Left hindlimb (tissue), 1 donor: ENCODE data around the gene ATP11A.

Source experiments
- DNase-seq: peaks from one replicate; pipeline ENCODE4 v3.0.0-alpha.2; 2018

ATP11A gene

DNA sequence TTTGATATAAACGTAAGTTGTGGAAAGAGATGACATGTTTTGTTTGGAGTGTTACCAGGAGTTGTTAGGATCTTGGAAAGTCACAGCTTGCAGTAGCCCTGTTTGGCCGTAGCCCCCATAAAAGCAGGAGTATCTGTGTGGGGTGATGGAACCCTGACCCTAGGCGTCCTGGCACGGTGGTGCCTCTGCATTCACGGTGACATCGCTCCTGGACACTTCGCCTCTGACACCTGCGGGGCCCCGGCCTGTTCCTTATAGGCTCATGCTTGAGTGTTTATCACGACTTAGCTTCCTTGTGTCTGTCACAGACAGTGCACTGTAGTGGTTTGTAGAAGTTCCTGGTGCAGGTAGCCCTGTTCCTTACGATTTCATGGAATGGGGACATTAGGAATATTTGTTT is 74.2 kb downstream of the ATP11A start:
- no peak for DNase-seq

DNA sequence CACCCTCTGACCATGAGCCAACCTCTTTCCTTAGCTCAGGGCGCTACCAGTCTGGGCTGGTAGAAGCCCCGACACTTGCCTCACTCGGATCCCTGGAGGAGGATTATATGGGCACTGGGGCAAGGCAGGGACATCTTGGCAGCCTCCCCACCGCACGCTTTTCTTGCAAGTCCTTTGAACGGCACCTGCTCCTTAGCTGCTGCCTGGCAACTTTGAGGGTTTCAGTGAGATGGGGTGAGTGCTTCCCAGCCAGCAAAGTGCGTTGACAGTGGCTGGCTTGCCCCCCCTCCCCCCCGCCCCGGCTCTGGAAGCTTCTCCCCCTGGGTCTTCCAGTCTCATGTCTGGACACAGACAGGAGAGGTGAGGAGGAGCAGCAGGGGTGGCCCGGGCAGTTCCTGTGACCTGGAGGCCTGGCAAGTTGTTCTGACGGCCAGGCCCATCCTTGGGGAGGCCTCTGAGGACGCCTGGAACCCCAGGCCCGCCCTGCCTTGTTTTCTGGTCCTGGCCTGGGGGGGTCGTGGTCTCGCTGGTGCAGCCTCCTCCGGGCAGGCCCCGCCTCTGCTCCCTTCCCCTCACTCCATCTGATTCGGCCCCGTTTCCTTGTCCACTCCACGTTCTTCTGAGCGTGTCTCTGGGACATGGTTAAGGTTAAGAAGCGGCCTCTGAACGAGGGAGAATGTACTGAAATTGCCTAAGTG is 75.2 kb downstream of the ATP11A start:
- no peak for DNase-seq

DNA sequence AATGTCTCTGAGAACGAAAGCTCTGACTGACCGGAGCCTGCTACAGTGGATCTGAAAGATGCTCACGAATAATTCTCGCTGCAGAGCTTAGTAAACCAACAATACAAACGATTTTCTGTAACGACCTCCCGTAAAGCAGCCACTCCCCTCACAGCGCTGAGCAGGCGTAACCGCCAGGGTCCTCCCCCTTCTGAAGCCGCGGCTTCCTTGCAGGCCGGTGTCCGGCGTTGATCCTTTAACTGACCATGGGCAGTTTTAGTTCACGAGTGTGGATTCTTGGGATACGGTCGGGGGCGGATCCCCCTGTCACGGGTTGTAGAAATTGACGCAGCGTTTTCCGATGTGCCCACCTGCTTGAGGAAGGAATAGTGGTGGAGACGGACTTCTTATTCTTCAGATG is 75.9 kb downstream of the ATP11A start:
- DNase-seq, result no peak

- no peak for DNase-seq
Observed at GRCh38 chr13:112766336-112766735, 76.5 kb downstream of the ATP11A start.

DNA sequence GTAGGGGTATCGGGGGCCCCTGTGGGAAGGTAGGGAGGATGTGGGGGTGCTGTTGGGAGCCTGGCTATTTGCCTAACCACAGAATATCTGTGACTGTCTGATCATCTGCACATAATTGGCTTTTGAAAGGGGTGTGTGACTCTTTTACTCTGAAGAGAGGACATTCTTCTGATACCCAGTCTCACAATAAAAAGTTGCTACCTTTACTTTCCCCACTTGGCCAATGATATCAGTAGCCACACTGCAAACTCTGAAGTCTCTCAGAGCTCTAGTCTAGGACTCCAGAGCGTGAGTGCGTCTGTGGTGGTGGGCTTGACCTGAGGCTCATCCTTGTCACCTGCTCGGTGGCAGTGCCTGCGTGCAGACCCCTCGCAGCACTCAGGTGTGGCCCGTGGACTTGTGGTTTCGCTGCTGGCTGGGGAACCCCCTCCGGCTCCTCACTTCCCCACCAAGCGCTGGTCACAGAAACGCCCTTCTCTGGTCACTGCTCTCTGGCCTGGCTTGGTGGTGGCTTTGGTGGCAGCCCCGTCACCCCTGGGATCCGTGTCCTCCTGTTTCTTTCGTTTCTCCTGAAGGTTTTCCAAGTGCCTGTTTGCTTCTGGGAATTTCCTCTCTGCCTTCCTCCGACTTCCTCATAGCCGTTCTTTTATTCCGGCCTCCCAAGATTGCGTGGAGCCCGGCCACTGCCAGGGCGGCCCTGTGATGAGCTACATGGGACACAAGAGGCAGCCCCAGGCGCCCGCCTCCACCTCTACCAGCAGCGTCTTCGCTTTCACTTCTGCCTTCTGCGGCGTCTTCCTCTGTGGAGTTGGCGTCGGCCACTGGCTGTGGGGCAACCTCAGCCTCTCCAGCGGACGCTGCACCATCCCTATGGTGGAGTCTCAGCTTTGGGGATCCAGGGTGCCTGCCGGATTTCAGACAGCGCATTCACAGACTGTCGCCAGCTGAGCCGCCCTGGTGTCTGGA is 78.0 kb downstream of the ATP11A start:
- no peak for DNase-seq

GRCh38 chr13:112768795-112769481 is 79.1 kb downstream of the ATP11A start:
- no peak for DNase-seq

DNA sequence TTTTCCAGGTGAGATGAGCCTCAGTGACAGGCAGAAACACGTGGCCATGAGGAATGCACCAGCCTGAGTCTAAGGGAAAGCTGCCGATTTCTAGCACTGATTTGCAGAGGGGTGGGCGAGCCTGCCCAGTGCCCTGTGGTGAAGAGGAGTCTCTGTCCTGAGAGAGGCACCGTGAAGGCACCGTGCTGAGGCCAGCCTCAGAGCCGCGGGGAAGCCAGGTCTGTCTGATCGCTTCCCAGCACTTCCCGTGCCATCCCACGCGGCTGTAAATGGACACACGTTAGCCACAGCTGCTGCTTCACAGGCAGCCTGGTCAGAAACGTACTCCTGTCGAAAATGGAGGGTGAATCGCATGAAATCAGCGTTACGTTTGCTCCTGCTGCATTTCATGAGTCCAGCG is 79.8 kb downstream of the ATP11A start:
- no peak for DNase-seq

DNA sequence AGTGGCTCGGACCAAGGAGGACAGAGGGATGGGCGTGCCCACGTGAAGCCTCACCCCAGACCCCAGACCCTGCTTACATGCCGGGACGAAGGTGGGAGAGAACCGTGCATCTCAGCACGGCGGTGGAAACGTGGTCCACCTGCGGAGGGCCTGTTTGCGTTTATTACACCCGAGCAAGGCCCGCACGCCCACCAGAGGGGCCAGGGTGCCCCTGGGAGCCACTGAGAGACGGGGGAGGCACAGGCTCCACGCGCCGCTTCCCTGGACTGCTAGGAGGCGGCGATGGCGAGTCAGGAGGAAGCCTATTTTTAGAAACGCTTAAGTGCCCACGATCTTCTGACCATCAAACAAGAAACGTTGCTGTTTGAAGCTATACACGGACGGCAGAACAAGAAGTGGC is 80.7 kb downstream of the ATP11A start:
- DNase-seq, result no peak

DNA sequence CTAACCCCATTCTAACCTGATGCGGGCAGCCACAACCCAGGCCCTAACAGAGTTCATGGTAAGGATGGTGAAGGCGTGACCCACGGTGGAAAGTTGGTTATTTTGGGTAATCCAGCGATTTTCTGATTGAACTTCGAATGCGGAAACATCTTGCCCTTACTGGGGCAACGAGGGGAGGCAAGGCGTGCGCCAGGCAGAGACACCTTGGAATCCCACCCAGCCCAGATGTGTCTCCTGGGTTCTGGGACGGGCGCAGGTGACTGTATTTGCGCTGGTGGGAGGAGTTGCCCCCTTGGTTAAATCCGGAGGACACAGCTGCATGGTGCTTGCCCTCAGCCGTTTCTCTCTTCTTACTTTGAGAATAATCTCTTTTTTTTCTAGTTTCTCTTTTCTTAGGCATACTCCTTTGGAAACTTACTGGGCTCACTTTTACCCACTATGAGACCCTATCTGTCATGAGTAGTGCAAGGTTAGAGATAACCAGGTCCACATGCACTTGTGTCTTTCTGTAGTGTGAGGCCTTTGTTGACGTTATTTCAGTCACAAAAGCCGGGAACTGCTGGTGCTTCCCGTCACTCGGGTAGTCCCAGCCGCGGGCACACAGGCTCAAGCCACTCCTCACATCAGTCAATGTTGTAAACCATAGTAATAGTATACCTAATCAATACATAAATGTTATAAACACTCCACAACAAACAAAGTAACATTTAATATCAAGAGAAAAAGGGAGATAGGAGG is 81.5 kb downstream of the ATP11A start:
- DNase-seq, result no peak

- DNase-seq, result no peak
Observed at GRCh38 chr13:112771877-112772538, 82.2 kb downstream of the ATP11A start.

DNA sequence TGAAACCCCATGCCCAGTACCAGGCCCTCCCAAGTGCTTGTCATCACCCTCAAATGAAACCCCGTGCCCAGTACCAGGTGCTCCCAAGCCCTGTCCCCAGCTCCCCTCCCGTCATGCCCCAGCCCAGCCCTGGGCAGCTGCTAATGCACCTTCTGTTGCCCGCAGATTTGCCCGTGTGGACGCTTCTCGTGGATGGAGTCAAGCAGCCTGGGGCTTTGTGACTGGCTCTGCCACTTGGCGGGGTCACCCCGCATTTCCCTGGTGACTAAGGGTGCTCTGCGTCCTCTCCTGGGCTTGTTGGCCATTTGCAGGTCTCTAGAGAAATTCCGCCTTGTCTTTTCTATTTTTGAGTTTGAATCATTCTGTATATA is 82.7 kb downstream of the ATP11A start:
- DNase-seq, result no peak

DNA sequence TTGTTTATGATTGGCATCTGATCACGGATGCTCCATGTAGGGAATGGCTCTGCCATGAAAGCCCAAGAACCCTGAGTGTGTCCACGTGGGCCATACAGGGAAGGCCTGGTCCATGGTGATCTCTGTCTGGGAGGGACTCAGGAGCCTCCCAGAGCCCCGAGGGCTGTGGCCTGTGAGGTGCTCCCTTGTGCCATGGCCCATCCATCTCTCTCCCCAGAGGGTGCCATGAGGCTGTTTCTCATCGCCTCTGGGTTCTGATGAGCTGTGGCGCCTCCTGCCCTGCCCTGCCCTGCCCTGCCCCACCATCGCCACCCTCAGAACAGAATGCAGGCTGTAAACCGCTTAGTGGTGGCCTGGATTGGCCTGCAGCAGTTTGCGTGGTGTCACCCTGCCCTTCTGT is 83.1 kb downstream of the ATP11A start:
- DNase-seq, result no peak

DNA sequence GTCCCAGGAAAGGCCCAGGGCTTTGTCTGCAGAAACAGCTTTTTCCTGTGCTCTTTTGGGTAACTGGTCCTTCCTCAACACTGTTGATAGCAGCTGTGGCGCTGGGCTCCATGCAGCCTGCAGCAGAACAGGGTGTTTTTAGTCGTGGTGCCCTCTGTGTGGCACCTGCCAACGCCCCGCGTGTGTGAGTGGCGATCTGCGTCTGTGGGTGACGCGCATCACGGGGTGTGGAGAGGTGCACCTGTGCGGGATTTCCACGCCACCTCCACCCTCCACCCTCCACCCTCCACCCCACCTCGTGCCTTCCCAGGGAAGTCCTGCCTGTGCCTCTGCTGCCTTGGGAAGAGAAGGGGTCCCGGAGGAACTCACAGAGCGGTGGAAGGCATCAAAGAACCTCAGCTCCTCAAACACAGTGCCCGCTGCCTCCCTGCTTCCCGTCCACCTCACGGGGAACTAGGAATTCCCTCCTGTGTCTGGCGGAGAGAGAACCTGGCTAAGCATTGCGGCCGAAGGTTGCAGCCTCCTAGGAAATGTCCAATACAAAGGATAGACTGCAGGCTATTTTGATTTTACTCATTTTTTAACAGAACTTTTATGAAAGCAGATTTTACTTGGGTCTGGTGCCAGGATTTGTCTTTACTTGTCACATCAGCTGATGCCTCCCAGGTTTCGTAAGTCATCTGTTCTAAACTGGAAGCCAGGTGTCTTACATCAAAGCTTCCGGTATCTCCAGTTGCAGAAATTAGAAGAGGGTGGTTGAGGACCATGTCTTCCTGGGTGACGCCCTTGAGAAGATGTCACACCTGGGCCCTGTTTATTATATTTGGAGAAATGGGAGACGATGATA is 84.0 kb downstream of the ATP11A start:
- DNase-seq, result no peak

DNA sequence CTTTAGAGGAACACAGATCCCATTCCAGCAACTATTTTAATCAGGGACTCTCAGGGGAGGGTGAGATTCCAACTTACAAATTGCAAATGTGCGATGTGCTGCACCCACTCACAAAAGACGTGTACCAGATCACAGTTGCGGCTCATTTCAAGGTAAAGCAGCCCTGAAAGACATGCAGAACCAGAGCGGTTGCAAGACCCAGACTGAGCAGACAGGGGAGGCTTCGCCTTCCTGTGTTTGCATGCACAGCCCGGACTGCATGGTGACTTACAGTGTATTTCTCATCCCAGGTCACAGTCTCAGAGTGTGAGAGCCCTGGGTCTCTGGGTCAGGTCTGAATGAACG is 84.6 kb downstream of the ATP11A start:
- DNase-seq, result no peak

DNA sequence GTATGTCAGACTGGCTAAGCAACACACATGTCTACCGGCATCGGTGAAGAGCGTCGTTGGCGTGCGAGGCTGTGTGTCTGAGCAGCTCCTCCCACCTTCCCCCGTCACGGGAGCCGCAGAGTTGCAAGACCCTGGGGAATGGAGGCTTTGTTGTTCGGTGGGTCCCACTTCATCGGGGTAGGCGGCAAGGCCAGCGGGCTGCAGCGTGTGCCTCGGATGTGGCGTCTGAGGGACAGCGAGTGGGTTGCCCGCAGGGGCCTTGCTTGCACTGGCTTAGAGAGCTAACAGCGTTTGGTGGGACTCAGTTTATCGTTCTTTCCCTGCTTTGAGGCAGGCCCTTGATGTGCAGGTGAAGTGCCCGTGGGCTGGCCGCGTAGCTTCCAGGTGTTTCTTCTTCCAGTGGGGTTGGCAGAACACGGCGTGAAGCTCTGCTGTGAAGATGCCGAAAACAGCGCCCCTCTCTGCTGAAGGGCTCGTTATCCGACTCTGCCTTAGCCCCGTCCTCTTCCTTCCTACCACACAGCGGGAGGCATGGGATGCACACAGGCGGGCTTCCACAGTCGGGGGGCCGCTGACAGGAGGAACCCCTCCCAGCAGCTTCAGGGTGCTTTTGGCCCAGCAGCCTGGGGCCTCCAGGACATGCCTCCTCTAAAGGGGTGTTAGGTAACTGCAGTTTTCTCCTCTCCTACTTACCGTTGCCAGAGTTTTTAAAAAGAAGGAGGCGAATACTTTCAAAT is 85.2 kb downstream of the ATP11A start:
- no peak for DNase-seq

- no peak for DNase-seq
Observed at GRCh38 chr13:112775791-112776279, 86.0 kb downstream of the ATP11A start.

GRCh38 chr13:112776354-112776753 is 86.5 kb downstream of the ATP11A start:
- DNase-seq, result no peak

GRCh38 chr13:112776971-112777370 is 87.1 kb downstream of the ATP11A start:
- no peak for DNase-seq

DNA sequence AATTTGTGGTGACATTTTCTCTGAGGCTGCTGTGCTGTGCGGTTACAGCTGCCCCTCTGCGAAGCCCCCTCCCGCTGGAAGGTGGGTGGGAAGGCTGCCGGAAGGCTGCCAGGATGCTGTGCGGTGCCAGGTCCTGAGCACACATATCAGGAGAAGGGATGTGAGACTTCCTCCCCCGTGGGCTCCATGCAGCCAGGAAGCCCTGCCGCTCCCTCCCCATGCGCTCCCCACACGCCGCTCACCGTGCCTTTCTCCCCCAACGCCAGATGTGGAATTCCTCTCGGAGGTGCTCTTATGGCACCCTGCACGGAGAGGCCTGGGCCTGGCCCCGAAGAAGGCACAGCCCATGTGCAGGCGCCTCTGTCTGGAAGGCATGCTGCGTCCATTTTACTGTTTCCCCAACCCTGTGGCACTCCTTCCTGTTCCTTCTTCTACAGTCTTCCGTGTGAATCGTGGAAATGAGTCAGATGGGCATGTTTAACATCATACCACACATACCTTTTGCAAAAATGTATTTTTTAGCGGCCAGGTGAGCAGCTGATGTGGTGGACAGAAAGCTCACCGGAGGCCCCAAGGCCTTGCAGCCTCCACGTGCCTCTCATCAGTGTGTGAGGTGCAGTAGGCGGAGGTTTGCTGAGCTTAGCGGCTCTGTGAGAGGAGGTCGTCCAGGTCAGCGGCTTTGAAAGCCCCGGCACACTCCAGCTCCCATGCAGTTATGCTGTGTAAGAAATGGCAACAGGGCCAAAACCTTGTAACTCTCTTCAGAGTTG is 88.0 kb downstream of the ATP11A start:
- no peak for DNase-seq
